NCI-H510A (cell line): ENCODE measurements around the gene RPS6KA4.
"Not testable (repeated sequence)": the region's sequence is repeated elsewhere in the genome, so short reads cannot be mapped to it uniquely, and the experiment has no call there.

ENCODE experiments used
- DNase-seq: peaks from one replicate; lab custom pipeline; 2025; lab: John Stamatoyannopoulos, UW

The RPS6KA4 gene

DNA sequence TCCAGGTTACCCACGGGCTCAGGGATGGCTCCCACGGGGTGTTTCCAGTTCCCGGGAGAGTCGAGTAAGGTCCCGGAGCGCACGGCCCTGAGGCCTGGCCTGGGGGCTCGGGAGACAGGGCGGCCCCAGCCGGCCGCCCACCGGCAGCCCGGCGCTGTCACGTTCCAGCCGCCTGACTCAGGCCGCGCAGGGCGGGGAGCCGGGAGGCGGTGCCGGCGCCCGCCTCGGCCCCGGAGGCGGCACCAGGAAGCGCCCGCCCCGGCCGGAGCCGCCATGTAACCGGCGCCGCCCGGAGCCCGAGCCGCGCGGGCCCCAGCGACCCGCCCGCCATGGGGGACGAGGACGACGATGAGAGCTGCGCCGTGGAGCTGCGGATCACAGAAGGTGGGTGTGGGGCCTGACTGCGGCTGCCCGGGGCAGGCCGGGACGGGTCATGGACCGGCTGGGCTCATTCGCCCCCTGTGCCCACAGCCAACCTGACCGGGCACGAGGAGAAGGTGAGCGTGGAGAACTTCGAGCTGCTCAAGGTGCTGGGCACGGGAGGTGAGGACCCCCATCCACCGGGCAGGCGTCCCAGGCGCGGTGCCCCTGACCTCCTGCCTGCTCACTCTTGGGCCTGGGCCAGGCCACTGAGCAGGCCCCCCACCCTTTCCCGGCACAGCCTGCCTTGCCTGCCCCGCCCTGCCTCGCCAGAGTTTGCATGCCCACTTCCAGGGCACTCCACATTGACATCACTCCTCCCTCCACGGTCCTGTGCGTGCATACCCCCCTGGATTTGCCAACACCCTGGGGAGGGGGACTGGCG lies at the start of gene RPS6KA4:
Gene RPS6KA4 (plus strand): TSS at position 256 of the 805 bp plus-strand sequence. CDS start 74 bp downstream, at position 330.
- DNase-seq, result peak; percentile 59

DNA sequence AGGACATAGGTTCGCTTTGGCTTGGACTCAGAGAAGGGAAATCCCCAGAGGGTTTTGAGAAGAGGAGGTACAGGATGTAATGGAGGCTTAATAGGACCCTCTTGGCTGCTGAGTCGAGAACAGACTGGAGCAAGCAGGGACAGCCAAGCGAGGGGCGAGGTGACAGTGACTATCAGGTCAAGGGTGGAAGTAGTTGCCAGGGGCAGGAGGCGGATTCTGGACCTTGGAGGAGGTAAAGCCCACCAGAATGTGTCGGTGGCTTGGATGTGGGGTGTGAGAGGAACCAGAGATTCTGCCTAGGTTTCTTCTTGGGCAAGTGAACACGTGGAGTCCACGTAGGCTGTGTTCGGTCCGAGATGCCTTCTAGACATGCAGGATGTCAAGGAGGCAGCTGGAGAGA lies 46.0 kb upstream of the RPS6KA4 start:
- no peak for DNase-seq

DNA sequence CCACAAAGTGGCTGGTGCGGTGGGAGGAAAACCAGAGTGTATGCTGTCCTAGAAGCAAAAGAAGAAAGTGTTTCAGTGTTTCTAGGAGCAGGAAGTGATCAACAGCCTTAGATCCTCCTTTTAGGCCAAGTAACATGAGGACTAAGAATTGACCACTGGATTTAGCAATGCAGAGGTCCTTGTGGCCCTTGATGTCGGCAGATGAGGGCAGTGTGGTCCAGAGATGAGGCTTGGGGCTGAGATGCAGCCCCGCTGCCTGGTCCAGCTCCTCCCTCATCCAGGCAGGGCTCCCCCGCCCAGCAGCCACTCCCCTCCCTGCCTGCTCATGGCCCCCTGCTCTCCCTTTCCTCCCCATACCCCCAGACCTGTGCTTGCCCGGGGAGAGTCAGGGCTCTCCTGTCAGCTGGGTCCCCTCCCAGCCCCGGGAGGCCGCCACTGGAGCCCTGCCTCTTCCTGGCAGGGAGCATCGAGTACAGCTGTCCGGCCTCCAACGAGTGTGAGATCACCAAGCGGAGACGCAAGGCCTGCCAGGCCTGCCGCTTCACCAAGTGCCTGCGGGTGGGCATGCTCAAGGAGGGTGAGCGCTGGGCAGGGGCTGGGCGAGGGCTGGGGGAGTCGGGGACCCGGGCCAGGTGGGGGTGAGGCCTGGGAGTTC lies 45.3 kb upstream of the RPS6KA4 start:
- DNase-seq, result no peak

DNA sequence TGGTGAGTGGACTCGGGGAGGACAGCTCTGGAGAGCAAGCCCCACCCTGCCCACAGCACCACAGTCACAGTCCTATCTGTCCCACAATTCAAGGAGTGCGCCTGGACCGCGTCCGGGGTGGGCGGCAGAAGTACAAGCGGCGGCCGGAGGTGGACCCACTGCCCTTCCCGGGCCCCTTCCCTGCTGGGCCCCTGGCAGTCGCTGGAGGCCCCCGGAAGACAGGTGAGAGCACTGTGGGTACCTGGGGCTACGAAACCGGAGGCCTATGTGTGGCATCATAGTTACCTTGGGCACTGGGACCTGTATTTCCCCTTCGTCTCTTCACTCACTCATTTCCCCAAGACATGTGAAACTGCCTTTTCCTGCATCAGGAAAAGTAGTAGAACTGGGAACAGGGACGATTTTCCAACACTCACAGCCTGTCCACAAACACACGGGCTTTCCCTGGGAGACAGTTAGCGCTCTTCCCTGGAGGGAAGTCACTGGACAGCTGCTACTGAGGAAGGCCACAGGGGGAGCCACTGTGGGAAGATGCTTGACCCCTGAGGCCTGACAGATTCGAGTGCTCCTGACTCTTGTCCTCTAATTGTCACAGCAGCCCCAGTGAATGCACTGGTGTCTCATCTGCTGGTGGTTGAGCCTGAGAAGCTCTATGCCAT lies 44.7 kb upstream of the RPS6KA4 start:
- DNase-seq, result no peak

DNA sequence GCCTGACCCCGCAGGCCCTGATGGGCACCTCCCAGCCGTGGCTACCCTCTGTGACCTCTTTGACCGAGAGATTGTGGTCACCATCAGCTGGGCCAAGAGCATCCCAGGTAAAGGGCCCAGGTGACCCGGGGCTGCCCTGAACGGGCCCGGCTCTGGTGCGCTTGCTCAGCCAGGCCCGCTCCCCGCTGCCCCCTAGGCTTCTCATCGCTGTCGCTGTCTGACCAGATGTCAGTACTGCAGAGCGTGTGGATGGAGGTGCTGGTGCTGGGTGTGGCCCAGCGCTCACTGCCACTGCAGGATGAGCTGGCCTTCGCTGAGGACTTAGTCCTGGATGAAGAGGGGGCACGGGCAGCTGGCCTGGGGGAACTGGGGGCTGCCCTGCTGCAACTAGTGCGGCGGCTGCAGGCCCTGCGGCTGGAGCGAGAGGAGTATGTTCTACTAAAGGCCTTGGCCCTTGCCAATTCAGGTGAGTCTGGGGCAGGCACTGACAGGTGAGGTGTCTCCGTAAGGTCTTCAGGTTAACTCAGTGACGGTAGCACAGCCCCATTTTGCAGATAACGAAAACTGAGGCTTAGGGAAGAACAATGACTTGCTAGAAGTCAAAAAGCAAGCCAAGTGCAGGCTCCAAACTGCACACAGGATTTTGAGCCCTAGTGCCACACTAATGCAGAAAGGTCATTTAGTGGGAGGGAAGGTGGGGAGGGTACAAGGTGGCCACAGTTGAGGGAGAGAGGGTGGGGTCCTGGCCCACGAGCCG lies 44.0 kb upstream of the RPS6KA4 start:
- no peak for DNase-seq

DNA sequence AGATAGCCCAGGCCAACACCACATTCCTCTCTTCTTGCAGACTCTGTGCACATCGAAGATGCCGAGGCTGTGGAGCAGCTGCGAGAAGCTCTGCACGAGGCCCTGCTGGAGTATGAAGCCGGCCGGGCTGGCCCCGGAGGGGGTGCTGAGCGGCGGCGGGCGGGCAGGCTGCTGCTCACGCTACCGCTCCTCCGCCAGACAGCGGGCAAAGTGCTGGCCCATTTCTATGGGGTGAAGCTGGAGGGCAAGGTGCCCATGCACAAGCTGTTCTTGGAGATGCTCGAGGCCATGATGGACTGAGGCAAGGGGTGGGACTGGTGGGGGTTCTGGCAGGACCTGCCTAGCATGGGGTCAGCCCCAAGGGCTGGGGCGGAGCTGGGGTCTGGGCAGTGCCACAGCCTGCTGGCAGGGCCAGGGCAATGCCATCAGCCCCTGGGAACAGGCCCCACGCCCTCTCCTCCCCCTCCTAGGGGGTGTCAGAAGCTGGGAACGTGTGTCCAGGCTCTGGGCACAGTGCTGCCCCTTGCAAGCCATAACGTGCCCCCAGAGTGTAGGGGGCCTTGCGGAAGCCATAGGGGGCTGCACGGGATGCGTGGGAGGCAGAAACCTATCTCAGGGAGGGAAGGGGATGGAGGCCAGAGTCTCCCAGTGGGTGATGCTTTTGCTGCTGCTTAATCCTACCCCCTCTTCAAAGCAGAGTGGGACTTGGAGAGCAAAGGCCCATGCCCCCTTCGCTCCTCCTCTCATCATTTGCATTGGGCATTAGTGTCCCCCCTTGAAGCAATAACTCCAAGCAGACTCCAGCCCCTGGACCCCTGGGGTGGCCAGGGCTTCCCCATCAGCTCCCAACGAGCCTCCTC lies 43.1 kb upstream of the RPS6KA4 start:
- DNase-seq, result not testable (repeated sequence)

DNA sequence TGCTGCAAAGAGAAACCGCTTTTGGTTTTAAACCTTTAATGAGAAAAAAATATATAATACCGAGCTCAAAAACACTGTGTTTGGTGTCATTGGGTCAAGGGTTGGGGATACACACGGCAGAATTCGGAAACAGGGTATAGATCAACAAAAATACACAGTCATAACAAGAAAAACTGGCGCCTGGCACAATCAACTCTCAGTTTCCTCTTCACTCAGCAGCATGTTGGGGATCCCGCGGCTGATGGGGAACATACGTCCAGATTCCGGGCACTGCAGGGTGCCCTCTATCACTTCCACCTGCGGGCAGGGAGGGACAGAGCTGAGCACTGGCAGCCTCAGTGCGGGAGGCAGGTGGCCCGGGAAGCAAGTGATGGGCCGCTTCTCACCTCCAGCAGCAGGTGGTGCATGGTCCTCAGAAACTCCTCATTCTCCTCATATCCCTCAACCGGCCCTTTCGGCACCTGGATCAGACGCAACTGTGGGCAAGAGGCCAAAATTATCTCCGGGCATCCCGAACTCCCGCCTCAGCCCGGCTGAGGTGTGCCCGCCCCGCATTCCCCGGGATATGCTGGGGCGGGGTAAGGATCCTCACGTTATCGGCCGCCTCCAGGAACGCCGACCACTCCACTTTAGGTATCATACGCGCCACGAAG lies 42.2 kb upstream of the RPS6KA4 start:
- DNase-seq, result peak; percentile 33

DNA sequence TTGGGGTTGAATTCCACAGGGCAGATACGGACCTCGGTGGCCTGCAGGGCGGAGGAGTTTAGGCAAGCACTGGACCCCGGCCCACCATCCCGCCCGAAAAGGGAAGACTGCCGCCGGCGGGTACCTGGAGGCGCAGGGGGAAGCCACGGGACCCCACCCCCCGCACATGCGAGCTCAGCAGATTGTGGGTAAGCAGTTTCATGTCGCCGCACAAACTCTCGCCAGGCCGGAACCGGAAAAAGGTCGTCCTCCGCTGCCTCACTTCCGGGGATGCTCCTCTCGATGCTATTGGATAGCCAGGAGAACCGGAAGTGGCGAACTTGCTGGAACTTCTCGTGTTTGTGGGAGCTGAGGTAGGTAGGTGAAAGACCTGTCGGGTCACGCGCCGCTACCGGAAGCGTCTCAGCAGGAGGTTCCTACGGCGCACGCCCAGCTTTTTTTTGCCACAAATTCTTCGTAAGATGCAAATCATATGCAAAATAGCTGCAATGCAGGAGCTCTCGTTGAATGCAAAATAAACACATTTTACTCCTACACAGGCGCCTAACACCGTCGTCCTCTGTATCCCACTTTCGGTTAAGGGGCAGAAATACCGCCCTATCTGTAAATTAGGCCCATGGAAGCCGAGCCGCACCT lies 41.5 kb upstream of the RPS6KA4 start, which contains the start of gene TRMT112:
Gene TRMT112 (minus strand): TSS at position 235 of the 636 bp plus-strand sequence. CDS start 33 bp downstream, at position 202.
- peak; percentile 97 for DNase-seq

DNA sequence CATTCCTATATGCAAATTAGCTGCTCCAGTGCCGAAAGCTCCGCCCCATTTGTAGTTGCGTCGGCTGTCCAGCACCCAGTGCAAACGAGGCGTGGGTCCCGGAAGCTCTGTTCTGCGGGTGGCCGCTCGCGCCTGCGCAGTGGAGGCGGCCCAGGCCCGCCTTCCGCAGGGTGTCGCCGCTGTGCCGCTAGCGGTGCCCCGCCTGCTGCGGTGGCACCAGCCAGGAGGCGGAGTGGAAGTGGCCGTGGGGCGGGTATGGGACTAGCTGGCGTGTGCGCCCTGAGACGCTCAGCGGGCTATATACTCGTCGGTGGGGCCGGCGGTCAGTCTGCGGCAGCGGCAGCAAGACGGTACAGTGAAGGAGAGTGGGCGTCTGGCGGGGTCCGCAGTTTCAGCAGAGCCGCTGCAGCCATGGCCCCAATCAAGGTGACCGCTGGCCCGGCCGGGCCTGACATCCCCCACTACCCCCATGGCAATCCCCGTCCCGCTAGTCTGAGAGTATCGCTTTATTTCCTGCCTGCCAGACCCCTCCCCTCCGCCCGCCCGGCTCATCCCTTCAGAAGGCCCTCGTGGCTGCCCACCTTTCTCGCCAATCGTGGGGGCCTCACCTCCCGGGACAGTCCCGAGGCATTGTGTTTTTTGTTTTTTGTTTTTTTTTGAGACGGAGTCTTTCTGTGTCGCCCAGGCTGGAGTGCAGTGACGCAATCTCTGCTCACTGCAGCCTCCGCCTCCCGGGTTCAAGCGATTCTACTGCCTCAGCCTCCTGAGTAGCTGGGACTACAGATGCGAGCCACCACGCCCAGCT lies 40.8 kb upstream of the RPS6KA4 start, which contains the start of gene PRDX5:
Gene PRDX5 (plus strand): TSS at position 161 of the 805 bp plus-strand sequence. CDS start 95 bp downstream, at position 256.
- peak; percentile 91 for DNase-seq

DNA sequence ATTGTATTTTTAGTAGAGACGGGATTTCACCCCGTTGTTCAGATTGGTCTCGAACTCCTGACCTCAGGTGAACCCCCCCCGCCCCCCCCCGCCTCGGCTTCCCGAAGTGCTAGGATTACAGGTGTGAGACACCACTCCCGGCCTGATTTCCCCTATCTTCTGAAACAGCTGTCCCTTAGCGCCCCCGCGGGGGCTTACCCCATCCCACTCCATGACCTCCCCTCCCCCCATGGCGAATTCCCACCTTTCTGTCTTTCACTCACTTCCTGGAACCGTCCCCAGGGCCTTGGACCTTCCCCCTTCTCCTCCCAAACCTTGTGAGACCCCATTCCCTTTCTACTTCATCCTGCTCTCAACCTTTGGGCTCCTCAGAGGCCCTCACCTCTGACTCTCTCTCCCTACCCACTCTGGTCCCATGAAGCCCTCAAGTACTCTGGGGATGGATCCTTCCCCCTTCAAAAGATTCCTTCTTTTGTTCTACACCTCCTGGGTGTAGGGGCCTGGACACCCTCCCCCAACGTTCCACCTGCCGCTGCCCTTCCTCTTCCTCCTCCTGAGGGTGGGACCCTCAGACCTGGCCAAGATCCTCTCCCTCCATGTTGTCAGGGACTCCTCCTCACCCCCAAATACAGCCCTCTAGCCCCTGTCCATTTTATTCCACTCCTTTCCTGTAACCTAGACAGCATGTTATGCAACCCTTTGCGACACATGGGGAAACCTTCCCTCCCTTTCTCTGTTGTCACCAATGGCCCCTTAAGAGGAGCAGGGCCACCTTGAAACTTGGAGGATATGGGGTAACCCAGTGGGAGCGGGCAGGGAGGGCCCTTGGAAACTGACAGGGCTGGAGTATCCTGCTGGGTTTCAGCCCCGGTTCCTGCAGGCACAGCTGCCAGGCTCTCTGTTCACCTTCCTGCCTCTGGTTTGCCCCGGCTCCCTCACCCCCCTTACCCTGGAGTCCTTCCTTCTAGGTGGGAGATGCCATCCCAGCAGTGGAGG lies 39.9 kb upstream of the RPS6KA4 start:
- no peak for DNase-seq

DNA sequence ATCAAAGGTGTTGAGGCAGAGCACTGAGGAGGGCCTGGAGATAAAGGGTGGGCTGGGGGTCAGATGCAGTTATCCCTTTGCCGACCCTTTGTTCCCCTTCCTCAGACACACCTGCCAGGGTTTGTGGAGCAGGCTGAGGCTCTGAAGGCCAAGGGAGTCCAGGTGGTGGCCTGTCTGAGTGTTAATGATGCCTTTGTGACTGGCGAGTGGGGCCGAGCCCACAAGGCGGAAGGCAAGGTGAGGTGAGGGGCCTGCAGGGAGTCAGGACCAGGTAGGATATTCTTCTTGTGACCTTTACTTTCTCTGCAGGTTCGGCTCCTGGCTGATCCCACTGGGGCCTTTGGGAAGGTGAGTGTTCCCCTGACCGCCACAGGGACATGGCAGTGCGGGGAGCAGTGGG lies 38.4 kb upstream of the RPS6KA4 start:
- no peak for DNase-seq

DNA sequence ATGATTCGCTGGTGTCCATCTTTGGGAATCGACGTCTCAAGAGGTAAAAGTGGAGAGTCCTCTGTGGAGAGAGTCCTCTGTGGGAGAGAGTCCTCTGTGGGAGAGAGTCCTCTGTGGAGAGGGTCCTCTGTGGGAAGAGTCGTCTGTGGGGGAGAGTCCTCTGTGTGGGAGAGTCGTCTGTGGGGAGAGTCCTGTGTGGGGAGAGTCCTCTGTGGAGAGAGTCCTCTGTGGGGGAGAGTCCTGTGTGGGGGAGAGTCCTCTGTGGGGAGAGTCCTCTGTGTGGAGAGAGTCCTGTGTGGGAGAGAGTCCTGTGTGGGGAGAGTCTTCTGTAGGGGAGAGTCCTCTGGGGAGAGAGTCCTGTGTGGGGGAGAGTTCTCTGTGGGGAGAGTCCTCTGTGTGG lies 37.9 kb upstream of the RPS6KA4 start:
- no peak for DNase-seq

DNA sequence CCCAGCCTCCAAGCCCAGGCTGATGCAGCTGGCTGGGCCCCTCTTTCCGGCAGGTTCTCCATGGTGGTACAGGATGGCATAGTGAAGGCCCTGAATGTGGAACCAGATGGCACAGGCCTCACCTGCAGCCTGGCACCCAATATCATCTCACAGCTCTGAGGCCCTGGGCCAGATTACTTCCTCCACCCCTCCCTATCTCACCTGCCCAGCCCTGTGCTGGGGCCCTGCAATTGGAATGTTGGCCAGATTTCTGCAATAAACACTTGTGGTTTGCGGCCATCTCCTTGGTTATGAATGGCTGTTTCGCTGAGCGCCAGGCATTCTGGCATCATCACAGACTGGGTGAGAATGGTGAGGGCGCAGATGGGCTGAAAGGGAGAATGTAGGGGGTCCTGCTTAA lies 37.4 kb upstream of the RPS6KA4 start:
- DNase-seq, result no peak

DNA sequence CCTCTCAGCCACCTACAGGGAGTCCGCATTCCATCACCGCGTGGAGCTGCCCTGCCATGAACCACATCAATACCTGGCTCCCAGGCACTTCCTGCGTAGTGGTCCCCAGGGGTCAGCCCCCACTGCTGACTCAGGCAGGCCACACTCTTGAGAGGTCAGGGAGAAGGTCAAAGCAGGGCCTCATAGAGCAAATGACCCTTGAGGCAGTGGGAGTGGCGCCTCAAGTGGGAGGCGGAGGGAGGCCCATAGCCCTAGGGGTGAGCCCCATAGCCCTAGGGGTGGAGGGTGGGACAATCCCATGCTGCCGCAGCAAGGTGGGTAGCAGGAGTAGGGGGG lies 36.1 kb upstream of the RPS6KA4 start:
- no peak for DNase-seq

DNA sequence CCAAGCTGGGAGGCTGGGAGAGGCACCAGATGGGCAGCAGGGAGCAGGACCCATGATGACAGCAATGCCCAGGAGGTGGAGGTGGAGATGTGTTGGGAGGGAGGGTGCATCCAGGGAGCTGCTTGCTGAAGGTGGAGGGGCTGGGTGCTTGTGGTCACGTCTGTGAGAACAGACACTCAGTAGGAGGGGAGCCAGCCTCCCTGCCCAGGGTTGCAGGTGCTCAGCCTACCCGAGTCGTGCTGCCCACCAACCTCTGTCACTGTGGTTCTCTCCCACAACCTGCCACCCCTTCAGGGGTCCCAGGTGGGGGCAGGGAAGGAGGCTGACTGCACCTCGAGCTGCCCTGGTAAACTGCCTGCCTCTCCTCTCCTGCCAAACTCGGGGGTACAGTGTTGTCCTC lies 35.6 kb upstream of the RPS6KA4 start:
- no peak for DNase-seq

DNA sequence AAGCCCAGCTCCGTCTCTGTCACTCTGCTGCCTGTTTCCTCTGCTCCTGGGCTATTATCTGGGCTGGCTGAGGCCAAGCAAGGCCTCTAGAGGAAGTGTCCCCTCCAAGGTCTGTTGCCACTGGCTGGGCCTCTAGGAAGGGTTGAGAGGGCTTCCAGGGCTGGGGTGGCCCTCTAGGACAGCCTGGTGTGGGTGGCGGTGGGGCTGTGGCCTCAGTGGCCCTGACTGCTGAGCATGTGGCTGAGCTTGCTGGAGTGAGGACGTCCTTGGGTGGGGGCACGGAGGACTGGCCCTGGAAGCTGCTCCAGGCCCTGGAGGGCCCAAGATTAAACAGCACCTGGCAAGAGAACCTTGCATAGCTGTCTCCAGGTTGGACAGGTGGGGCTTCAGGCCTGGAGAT lies 35.0 kb upstream of the RPS6KA4 start:
- not testable (repeated sequence) for DNase-seq

DNA sequence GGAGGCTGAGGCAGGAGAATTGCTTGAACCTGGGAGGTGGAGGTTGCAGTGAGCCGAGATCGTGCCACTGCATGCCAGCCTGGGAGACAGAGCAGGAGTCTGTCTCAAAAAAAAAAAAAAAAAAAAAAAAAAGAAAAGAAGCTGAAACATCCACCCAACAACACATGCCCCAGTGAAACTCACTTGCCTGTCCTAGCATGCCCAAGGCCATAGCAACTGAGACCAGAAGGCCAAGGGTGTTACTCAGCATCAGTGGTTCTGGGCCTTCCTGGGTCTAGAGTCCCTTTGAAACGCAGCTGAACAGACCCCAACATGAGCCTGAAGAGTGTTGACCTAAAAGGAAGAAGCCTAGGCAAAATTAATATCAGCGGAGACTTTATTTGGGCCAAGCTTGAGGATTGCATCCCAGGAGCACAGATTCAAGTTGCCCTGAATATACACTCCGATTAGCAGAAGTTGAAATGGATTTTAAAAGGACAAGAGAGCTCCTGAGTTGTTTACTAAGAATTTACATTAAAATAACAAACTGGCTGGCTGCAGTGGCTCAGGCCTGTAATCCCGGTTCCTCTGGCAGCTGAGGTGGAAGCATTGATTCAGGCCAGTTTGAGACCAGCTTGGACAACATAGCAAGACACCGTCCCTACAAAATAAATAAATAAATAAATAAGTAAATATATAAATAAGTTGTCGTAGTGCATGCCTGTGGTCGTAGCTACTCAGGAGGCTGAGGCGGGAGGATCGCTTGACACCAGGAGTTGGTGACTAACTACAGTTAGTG lies 34.1 kb upstream of the RPS6KA4 start:
- no peak for DNase-seq
